Keratinocyte (primary cell): ENCODE measurements around the gene WASF2. TPM values are rescaled to one million over a fixed set of nuclear protein-coding genes. Genes with fewer than 3 reads are reported as not detected.

Source experiments
- DNase-seq: peaks from one replicate; pipeline ENCODE4 v3.0.0-alpha.2; 2011; ENCODE audit warnings: low read depth, missing footprints, low spot score
- FAIRE-seq: peaks from 2 replicates; lab custom pipeline; 2011; peaks lifted over from hg19 to GRCh38; lab: Jason Lieb, UNC
- H2AFZ ChIP-seq: 2 replicates; pipeline ENCODE4 v1.6.0; 2012; ENCODE audit warnings: low read length, control low read depth, inconsistent platforms; ENCODE audit not compliant: control insufficient read depth
- H3K27ac ChIP-seq: 2 replicates; pipeline ENCODE4 v1.5.1; 2011; ENCODE audit warnings: low read length; ENCODE audit not compliant: control insufficient read depth, insufficient read depth
- H3K27me3 ChIP-seq: 3 replicates; pipeline ENCODE4 v1.6.0; 2011; ENCODE audit warnings: low read length; ENCODE audit not compliant: control insufficient read depth, insufficient read depth; ENCODE audit errors: extremely low read depth
- H3K36me3 ChIP-seq, 2 experiments: 2 replicates in 1 of 2; 3 replicates in 1 of 2; pipeline ENCODE4 v1.5.1; 2011; ENCODE audit warnings: low read length in 2 of 2, mild to moderate bottlenecking in 1 of 2; ENCODE audit not compliant: control insufficient read depth in 2 of 2, insufficient read depth in 2 of 2; ENCODE audit errors: extremely low read depth in 1 of 2
- H3K4me1 ChIP-seq: 3 replicates; pipeline ENCODE4 v1.5.1; 2011; ENCODE audit warnings: low read length; ENCODE audit not compliant: control insufficient read depth, insufficient read depth; ENCODE audit errors: extremely low read depth
- H3K4me2 ChIP-seq: 3 replicates; pipeline ENCODE4 v1.6.0; 2011; ENCODE audit warnings: low read depth, low read length; ENCODE audit not compliant: control insufficient read depth, insufficient read depth; ENCODE audit errors: extremely low read depth
- H3K4me3 ChIP-seq, 3 experiments: fragments of 200-600 bp in 1 of 3; sonication (generic) in 1 of 3; 2 replicates in 2 of 3; 3 replicates in 1 of 3; pipeline ENCODE4 v1.5.1; 2011 to 2016; ENCODE audit warnings: low read length in 3 of 3, mild to moderate bottlenecking in 3 of 3, control low read depth in 2 of 3, inconsistent platforms in 1 of 3, low read depth in 1 of 3, mixed read lengths in 1 of 3, mixed run types in 1 of 3, moderate library complexity in 1 of 3; ENCODE audit not compliant: control insufficient read depth in 2 of 3, insufficient read depth in 2 of 3; ENCODE audit errors: extremely low read depth in 1 of 3
- H3K79me2 ChIP-seq: 2 replicates; pipeline ENCODE4 v1.6.0; 2012; ENCODE audit warnings: low read length; ENCODE audit not compliant: control insufficient read depth, insufficient read depth
- H3K9ac ChIP-seq: 3 replicates; pipeline ENCODE4 v1.6.0; 2011; ENCODE audit warnings: low read length; ENCODE audit not compliant: control insufficient read depth, insufficient read depth; ENCODE audit errors: extremely low read depth
- H3K9me1 ChIP-seq: 3 replicates; pipeline ENCODE4 v1.6.0; 2011; ENCODE audit warnings: low read length; ENCODE audit not compliant: control insufficient read depth, insufficient read depth; ENCODE audit errors: extremely low read depth
- H3K9me3 ChIP-seq: 2 replicates; pipeline ENCODE4 v1.5.1; 2012; ENCODE audit warnings: low read depth, low read length; ENCODE audit not compliant: control insufficient read depth
- H4K20me1 ChIP-seq: 3 replicates; pipeline ENCODE4 v1.6.0; 2011; ENCODE audit warnings: low read length; ENCODE audit not compliant: control insufficient read depth, insufficient read depth; ENCODE audit errors: extremely low read depth
- CTCF ChIP-seq, 3 experiments: IDR thresholded peaks in 1 of 3; conservative IDR thresholded peaks in 1 of 3; optimal IDR thresholded peaks in 1 of 3; 2 replicates in 2 of 3; 3 replicates in 1 of 3; pipeline versions ENCODE3 to v1.5.1; 2011; ENCODE audit warnings: low read length in 3 of 3, mild to moderate bottlenecking in 3 of 3, moderate library complexity in 2 of 3, control low read depth in 1 of 3, inconsistent platforms in 1 of 3; ENCODE audit not compliant: insufficient read depth in 2 of 3; ENCODE audit errors: extremely low read depth in 1 of 3
- EZH2 ChIP-seq: IDR thresholded peaks from one replicate; pipeline ENCODE4 v1.6.1; 2012; ENCODE audit warnings: inconsistent platforms, mild to moderate bottlenecking, low read length, moderate library complexity
- dilution Hi-C: fragments of 300-500 bp; cut with MboI; formaldehyde crosslinking; loops from one replicate; pipeline ENCODE4 v1.7.0; 2020; ENCODE audit warnings: low sequenced_read_pairs; ENCODE audit not compliant: extremely low pct_ligation_motif_present
- polyA plus RNA-seq, 5 experiments: library from polyadenylated mRNA; depleted of rRNA in 3 of 5; stranded (reverse) in 3 of 5; stranded (forward) in 1 of 5; unstranded in 1 of 5; fragments of >200 nt; gene quantifications; 1 replicate in 1 of 5; 2 replicates in 3 of 5; 3 replicates in 1 of 5; pipeline versions ENCODE4 v1.2.1 to v1.2.3, GENCODE V29; 2011 to 2012; ENCODE audit warnings: missing spikeins in 2 of 5, low read depth in 1 of 5, low replicate concordance in 1 of 5

WASF2 gene
- polyA plus RNA-seq, 1 donor (not counting 4 experiments of a cell fraction or from before 2014, with no cell fraction given), result 42.9 TPM

- no peak for FAIRE-seq
- H4K20me1 ChIP-seq, result no peaks in the 10 kb centered on the region
- H3K4me3 ChIP-seq, result peak within 1 kb of the TSS; percentile 66 to 86 (median 84)
- DNase-seq, result peak; percentile 68
- TF ChIP-seq EZH2, result no peak
- TF ChIP-seq CTCF (optimal IDR thresholded peaks at IDR 0.05 in 1 of 3, IDR thresholded peaks at IDR 0.05 in 1 of 3, conservative IDR thresholded peaks at IDR 0.05 in 1 of 3; ENCODE audit: extremely low read depth in 1 of 3, insufficient read depth in 2 of 3, low read length in 3 of 3), result peak; percentile 33 to 66 (median 66)
- peak within 1 kb of the TSS; percentile 81 for H3K27ac ChIP-seq
- peaks cover 15% of the 10 kb centered on the region for H3K79me2 ChIP-seq
- H3K27me3 ChIP-seq, result no peaks in the 10 kb centered on the region
- no peaks in the 10 kb centered on the region for H3K36me3 ChIP-seq
- peak within 1 kb of the TSS; percentile 84 for H2AFZ ChIP-seq
- peak within 1 kb of the TSS; percentile 90 for H3K9ac ChIP-seq
- H3K4me1 ChIP-seq, result peaks cover 21% of the 10 kb centered on the region
- dilution Hi-C loops, result no loop called here
- no peaks in the 10 kb centered on the region for H3K9me3 ChIP-seq
- no peaks in the 10 kb centered on the region for H3K9me1 ChIP-seq
- H3K4me2 ChIP-seq, result peak within 1 kb of the TSS; percentile 93
Measured at GRCh38 chr1:27392096-27392777, 97.7 kb downstream of the WASF2 start, which contains the start of gene GPR3. Gene GPR3, plus strand, starts transcription at chr1:27392622. Its CDS starts 1,177 bp downstream, at chr1:27393799.

GRCh38 chr1:27391511-27392095 is 98.4 kb downstream of the WASF2 start:
- dilution Hi-C loops, result no loop called here
- H3K4me3 ChIP-seq, result peak overlapping the region; percentile 57 to 84 (median 66)
- DNase-seq, result no peak

More at GRCh38 chr1:27391511-27392095, 98.4 kb downstream of the WASF2 start:
- H3K9me1 ChIP-seq, result no peaks in the 10 kb centered on the region
- H3K9ac ChIP-seq, result peak overlapping the region; percentile 67
- no peak for FAIRE-seq
- H3K27me3 ChIP-seq, result no peaks in the 10 kb centered on the region
- peak overlapping the region; percentile 88 for H3K4me2 ChIP-seq
- H3K27ac ChIP-seq, result peak overlapping the region; percentile 64
- TF ChIP-seq EZH2 (no peak), CTCF (optimal IDR thresholded peaks at IDR 0.05 in 1 of 3, IDR thresholded peaks at IDR 0.05 in 1 of 3, conservative IDR thresholded peaks at IDR 0.05 in 1 of 3; ENCODE audit: extremely low read depth in 1 of 3, insufficient read depth in 2 of 3, low read length in 3 of 3) (peak in 1 of 3 experiments; percentile 33)
- peak overlapping the region; percentile 84 for H2AFZ ChIP-seq
- H3K4me1 ChIP-seq, result peaks cover 21% of the 10 kb centered on the region
- no peaks in the 10 kb centered on the region for H4K20me1 ChIP-seq
- H3K9me3 ChIP-seq, result no peaks in the 10 kb centered on the region
- H3K36me3 ChIP-seq, result no peaks in the 10 kb centered on the region
- peaks cover 15% of the 10 kb centered on the region for H3K79me2 ChIP-seq
